Right lobe of liver (tissue), 6 donors: ENCODE results near the gene OR2T8. TPM values are rescaled to one million over a fixed set of nuclear protein-coding genes. Genes with fewer than 3 reads are reported as not detected.

ENCODE experiments used
- ATAC-seq, 4 donors: fragments of 200-7000 bp; cut with Tn5 transposase; one replicate each; pipeline ENCODE4 v1.9.1; 2020; ENCODE audit warnings: mild to moderate bottlenecking in 4 of 4, moderate library complexity in 4 of 4
- DNase-seq, 3 donors: peaks; one replicate each; pipeline ENCODE4 v3.0.0-alpha.2; 2020
- H3K27ac ChIP-seq, 3 donors: fragments of 200-600 bp; one replicate each; pipeline ENCODE4 v1.8.0; 2022
- H3K27me3 ChIP-seq, 2 donors: fragments of 200-600 bp; one replicate each; pipeline ENCODE4 v1.8.0; 2022
- H3K36me3 ChIP-seq, 4 donors: fragments of 200-600 bp; sonication (generic) in 1 of 4; one replicate each; pipeline versions ENCODE4 v1.5.1 to v1.8.0; 2017 to 2022; ENCODE audit warnings: control low read depth in 1 of 4
- H3K4me1 ChIP-seq, 4 donors: fragments of 200-600 bp; sonication (generic) in 1 of 4; one replicate each; pipeline versions ENCODE4 v1.5.1 to v1.8.0; 2017 to 2022; ENCODE audit warnings: control low read depth in 1 of 4
- H3K4me3 ChIP-seq, 3 donors: fragments of 200-600 bp; one replicate each; pipeline ENCODE4 v1.8.0; 2022
- H3K9me3 ChIP-seq, 4 donors: fragments of 200-600 bp; sonication (generic) in 1 of 4; one replicate each; pipeline versions ENCODE4 v1.5.1 to v1.8.0; 2017 to 2022; ENCODE audit warnings: control low read depth in 1 of 4
- POLR2A ChIP-seq: fragments of 450-650 bp; IDR thresholded peaks from one replicate; pipeline ENCODE4 v1.6.1; 2017; ENCODE audit warnings: antibody characterized with exemption, mild to moderate bottlenecking
- WGBS: methylation state at CpG from one replicate; pipeline ENCODE4 v1.1.6; 2018; ENCODE audit warnings: low coverage, low lambda C conversion rate; ENCODE audit not compliant: insufficient coverage; ENCODE audit errors: missing lambda C conversion rate; 5-methylcytosine and 5-hydroxymethylcytosine counted together
- intact Hi-C, 2 donors: fragments of 100-400 bp; cut with DNase I; formaldehyde crosslinking; loops; one replicate each; pipeline versions ENCODE4 v1.11.2 to v1.14.1; 2022
- long read RNA-seq: library from polyadenylated mRNA; unstranded; transcript quantifications from one replicate; pipeline ENCODE4 v2.0.0, GENCODE V29; 2019
- total RNA-seq, 6 experiments: library from RNA; depleted of rRNA in 2 of 6; stranded (reverse); fragments of >200 nt in 2 of 6; fragmentation: NEBNext Ultra II Directional in 3 of 6; extraction: Animal tissue kit (Norgen Biotek cat#: 25700) in 3 of 6; gene quantifications; one replicate each; pipeline versions ENCODE4 v1.1.0 to v1.2.4, GENCODE V29; 2016 to 2023
- TF ChIP-seq, protein P1 (sequence below), 4 donors: fragments of 200-600 bp in 3 of 4; fragments of 450-650 bp in 1 of 4; IDR thresholded peaks; one replicate each; pipeline versions ENCODE4 v1.5.1 to v1.8.0; 2016 to 2022; ENCODE audit warnings: antibody characterized with exemption in 4 of 4, mild to moderate bottlenecking in 2 of 4
- donor health status: DM: no; HTN: yes; CAD: no.
- donor health status: DM: no; HTN: no; CAD: no.
- donor health status: DM: no; HTN: no; CAD: no.
- donor health status: DM: no; HTN: yes; CAD: no.
- donor health status: DM: no; HTN: yes; CAD: no.

The OR2T8 gene, protein sequence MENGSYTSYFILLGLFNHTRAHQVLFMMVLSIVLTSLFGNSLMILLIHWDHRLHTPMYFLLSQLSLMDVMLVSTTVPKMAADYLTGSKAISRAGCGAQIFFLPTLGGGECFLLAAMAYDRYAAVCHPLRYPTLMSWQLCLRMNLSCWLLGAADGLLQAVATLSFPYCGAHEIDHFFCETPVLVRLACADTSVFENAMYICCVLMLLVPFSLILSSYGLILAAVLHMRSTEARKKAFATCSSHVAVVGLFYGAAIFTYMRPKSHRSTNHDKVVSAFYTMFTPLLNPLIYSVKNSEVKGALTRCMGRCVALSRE
- not detected for total RNA-seq
- long read RNA-seq, result 0 reads

DNA sequence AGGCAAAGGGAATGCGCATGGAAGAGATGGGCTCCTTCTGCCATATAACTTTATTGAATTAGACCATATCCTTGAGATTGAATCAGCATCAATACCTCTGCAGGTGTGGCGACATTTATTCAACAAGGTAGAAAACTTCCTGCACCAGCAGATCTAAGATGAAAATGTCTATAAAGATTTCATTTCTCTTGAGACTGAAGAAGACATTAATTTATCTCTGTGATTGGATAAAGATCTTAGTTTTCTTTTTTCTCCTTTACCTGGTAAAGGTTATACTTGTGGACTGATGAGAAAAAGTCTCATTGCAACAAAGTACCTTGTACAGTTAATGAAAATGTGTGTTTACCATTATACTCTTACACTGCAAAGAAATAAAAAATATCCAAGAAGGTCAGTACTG lies at the start of gene OR2T8:
Gene OR2T8 (plus strand): TSS at position 301 of the 400 bp plus-strand sequence. CDS start 766 bp downstream, outside the sequence.
- H3K36me3 ChIP-seq, result no peaks in the 10 kb centered on the region
- H3K4me3 ChIP-seq, result no peak within 1 kb of the TSS
- no peaks in the 10 kb centered on the region for H3K4me1 ChIP-seq
- H3K9me3 ChIP-seq, result no peaks in the 10 kb centered on the region
- WGBS, result 37% methylated on average over 2 of the region's 2 CpGs
- H3K27me3 ChIP-seq, result peaks cover 0 to 2% of the 10 kb centered on the region in 2 donors
- DNase-seq, result no peak
- ATAC-seq, result no peak
- intact Hi-C loops, result no loop called here
- H3K27ac ChIP-seq, result no peak within 1 kb of the TSS
- TF ChIP-seq, protein P1, sequence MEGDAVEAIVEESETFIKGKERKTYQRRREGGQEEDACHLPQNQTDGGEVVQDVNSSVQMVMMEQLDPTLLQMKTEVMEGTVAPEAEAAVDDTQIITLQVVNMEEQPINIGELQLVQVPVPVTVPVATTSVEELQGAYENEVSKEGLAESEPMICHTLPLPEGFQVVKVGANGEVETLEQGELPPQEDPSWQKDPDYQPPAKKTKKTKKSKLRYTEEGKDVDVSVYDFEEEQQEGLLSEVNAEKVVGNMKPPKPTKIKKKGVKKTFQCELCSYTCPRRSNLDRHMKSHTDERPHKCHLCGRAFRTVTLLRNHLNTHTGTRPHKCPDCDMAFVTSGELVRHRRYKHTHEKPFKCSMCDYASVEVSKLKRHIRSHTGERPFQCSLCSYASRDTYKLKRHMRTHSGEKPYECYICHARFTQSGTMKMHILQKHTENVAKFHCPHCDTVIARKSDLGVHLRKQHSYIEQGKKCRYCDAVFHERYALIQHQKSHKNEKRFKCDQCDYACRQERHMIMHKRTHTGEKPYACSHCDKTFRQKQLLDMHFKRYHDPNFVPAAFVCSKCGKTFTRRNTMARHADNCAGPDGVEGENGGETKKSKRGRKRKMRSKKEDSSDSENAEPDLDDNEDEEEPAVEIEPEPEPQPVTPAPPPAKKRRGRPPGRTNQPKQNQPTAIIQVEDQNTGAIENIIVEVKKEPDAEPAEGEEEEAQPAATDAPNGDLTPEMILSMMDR (IDR thresholded peaks at IDR 0.05), result no peak
- no peak for TF ChIP-seq POLR2A

DNA sequence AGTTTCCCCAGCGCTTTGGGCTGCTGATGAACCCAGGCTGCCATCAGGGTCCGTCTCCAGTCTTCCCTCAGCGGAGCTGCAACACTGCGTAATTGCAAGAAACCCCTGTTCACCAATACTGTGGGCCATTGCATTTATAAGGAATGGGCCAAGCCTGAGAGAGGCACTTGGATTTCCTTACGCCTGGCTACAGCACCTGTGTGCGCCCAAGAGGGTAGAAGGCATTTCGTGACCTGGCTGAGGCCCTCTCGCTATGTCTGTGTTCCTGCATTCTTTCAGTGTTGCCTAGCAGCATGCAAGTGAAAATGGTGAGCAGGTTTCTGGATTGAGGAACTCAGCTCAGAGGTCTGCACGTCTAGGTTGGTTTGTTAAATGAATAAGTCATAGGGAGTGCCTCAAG lies 36.7 kb upstream of the OR2T8 start:
- ATAC-seq (no peak), DNase-seq (no peak)
- Histone ChIP-seq H3K27me3 (no peaks in the 10 kb centered on the region), H3K27ac (no peak overlapping the region), H3K9me3 (no peaks in the 10 kb centered on the region), H3K4me1 (no peaks in the 10 kb centered on the region), H3K4me3 (no peak overlapping the region), H3K36me3 (no peaks in the 10 kb centered on the region)
- WGBS, result 85% methylated on average over 5 of the region's 9 CpGs
- intact Hi-C loops, result no loop called here
- TF ChIP-seq, protein P1 (IDR thresholded peaks at IDR 0.05), result no peak
- TF ChIP-seq POLR2A, result no peak

DNA sequence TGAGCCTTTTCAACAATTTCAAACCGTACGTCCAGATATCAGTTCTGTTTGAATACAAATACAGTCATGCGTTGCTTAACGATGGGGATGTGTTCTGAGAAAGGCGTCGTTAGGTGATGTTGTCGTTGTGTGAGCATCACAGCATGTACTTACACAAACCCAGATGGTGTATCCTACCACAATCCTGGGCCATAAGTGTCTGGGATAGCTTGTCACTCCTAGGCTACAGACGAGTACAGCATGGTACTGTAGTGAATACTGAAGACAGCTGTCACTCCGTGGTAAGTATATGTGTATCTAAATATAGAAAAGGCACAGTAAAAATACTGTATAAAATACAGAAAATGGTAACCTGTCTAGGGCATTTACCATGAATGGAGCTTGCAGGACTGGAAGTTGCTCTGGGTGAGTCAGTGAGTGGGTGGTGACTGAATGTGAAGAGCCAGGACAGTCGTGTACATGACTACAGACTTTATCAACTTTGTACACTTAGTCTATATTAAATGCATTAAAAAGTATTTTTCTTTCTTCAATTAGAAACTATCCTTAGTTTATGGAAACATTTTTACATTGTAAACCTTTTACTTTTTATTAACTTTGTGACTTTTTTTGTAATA lies 35.1 kb upstream of the OR2T8 start:
- no peak for TF ChIP-seq POLR2A
- TF ChIP-seq, protein P1 (IDR thresholded peaks at IDR 0.05), result no peak
- no peaks in the 10 kb centered on the region for H3K9me3 ChIP-seq
- ATAC-seq, result no peak
- 83% methylated on average over 10 of the region's 10 CpGs for WGBS
- H3K27ac ChIP-seq, result no peak overlapping the region
- intact Hi-C loops, result no loop called here
- H3K27me3 ChIP-seq, result no peaks in the 10 kb centered on the region
- DNase-seq, result no peak
- H3K4me3 ChIP-seq, result no peak overlapping the region
- H3K4me1 ChIP-seq, result no peaks in the 10 kb centered on the region
- no peaks in the 10 kb centered on the region for H3K36me3 ChIP-seq

DNA sequence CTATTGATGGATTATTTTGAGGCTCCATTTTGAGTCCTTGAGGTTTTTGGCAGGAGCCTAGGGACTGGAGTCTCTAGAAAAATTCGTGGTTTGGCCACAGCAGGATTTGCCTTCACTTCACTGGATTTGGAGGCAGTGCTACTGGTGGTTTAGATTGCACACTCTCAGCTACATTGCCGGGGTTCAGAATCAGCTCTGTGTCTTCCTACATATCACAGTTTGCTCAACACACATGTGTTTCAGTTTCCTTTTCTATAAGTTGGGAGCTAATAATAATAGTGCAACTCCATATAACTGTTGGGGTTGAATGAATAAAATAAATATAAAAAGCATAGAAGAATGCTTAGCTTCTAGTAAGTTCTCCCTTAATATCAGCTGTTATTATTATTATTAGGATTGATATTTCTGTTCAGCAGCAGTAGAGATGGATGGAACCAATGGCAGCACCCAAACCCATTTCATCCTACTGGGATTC lies 24.9 kb upstream of the OR2T8 start, which contains the start of gene OR2W3:
Gene OR2W3 (plus strand): TSS at position 425 of the 475 bp plus-strand sequence. CDS start 0 bp downstream, at position 425.
- no peaks in the 10 kb centered on the region for H3K4me1 ChIP-seq
- TF ChIP-seq POLR2A, result no peak
- TF ChIP-seq, protein P1 (IDR thresholded peaks at IDR 0.05), result no peak
- no peaks in the 10 kb centered on the region for H3K27me3 ChIP-seq
- H3K9me3 ChIP-seq, result no peaks in the 10 kb centered on the region
- intact Hi-C loops, result no loop called here
- no peaks in the 10 kb centered on the region for H3K36me3 ChIP-seq
- WGBS, result 33% methylated on average over 2 of the region's 2 CpGs
- H3K27ac ChIP-seq, result no peak within 1 kb of the TSS
- DNase-seq (no peak), ATAC-seq (no peak)
- no peak within 1 kb of the TSS for H3K4me3 ChIP-seq
